HepG2 (cell line): Measurements from ENCODE around the gene PIGO. TPM values are rescaled to one million over a fixed set of nuclear protein-coding genes. Genes with fewer than 3 reads are reported as not detected.

Experiments
- ARHGAP35 ChIP-seq: sonication (generic); formaldehyde crosslinking; IDR thresholded peaks from 2 replicates; pipeline ENCODE4 v1.9.0; 2022; ENCODE audit warnings: mild to moderate bottlenecking, inconsistent platforms, moderate library complexity, missing genetic modification reagents, borderline replicate concordance
- HMGXB3 ChIP-seq: sonication (generic); formaldehyde crosslinking; IDR thresholded peaks from 2 replicates; pipeline ENCODE4 v1.4.0; 2020; ENCODE audit warnings: missing genetic modification reagents, borderline replicate concordance
- HOMEZ ChIP-seq: IDR thresholded peaks from 2 replicates; pipeline ENCODE4 v1.6.1; 2016; ENCODE audit warnings: low read depth
- KLF9 ChIP-seq: IDR thresholded peaks from 2 replicates; pipeline ENCODE4 v1.6.1; 2016; ENCODE audit warnings: low read depth
- MTA1 ChIP-seq: sonication (generic); formaldehyde crosslinking; IDR thresholded peaks from 2 replicates; pipeline ENCODE4 v1.4.0; 2020; ENCODE audit warnings: missing genetic modification reagents, mild to moderate bottlenecking, borderline replicate concordance
- MZF1 ChIP-seq: sonication (generic); formaldehyde crosslinking; IDR thresholded peaks from 2 replicates; pipeline ENCODE4 v1.8.1; 2023; ENCODE audit warnings: mild to moderate bottlenecking, missing genetic modification reagents, borderline replicate concordance
- NCOA2 ChIP-seq: sonication (generic); formaldehyde crosslinking; IDR thresholded peaks from 2 replicates; pipeline ENCODE4 v1.8.0; 2022; ENCODE audit warnings: inconsistent platforms
- PAF1 ChIP-seq: IDR thresholded peaks from 2 replicates; pipeline ENCODE4 v1.6.1; 2016; ENCODE audit warnings: missing genetic modification reagents, missing compliant biosample characterization
- TARDBP ChIP-seq: sonication (generic); formaldehyde crosslinking; IDR thresholded peaks from 2 replicates; pipeline ENCODE4 v1.8.0; 2022; ENCODE audit warnings: mild to moderate bottlenecking, missing genetic modification reagents
- TFDP1 ChIP-seq: IDR thresholded peaks from 2 replicates; pipeline ENCODE4 v1.6.1; 2016; ENCODE audit warnings: missing compliant biosample characterization, missing genetic modification reagents, borderline replicate concordance
- TFE3 ChIP-seq: IDR thresholded peaks from 2 replicates; pipeline ENCODE4 v1.6.1; 2016
- XRCC5 ChIP-seq: fragments of 200-400 bp; formaldehyde crosslinking; optimal IDR thresholded peaks from 2 replicates; pipeline ENCODE3; 2017; ENCODE audit warnings: mild to moderate bottlenecking, low read length
- ZNF263 ChIP-seq: sonication (generic); formaldehyde crosslinking; IDR thresholded peaks from 2 replicates; pipeline ENCODE4 v1.4.0; 2020; ENCODE audit warnings: missing genetic modification reagents
- ZNF441 ChIP-seq: sonication (generic); formaldehyde crosslinking; IDR thresholded peaks from 2 replicates; pipeline ENCODE4 v1.7.0; 2021; ENCODE audit warnings: missing genetic modification reagents, borderline replicate concordance
- ZNF501 ChIP-seq: sonication (generic); formaldehyde crosslinking; IDR thresholded peaks from 2 replicates; pipeline ENCODE4 v1.5.1; 2020; ENCODE audit warnings: mild to moderate bottlenecking, moderate library complexity, missing genetic modification reagents
- ZNF619 ChIP-seq: sonication (generic); formaldehyde crosslinking; IDR thresholded peaks from 2 replicates; pipeline ENCODE4 v1.4.0; 2020; ENCODE audit warnings: mild to moderate bottlenecking, missing genetic modification reagents
- ZNF784 ChIP-seq: sonication (generic); formaldehyde crosslinking; IDR thresholded peaks from 2 replicates; pipeline ENCODE4 v1.5.1; 2020; ENCODE audit warnings: missing genetic modification reagents, mild to moderate bottlenecking, borderline replicate concordance
- ZNF878 ChIP-seq: sonication (generic); formaldehyde crosslinking; IDR thresholded peaks from 2 replicates; pipeline ENCODE4 v1.8.1; 2023; ENCODE audit warnings: mild to moderate bottlenecking, missing genetic modification reagents, moderate library complexity
- polyA plus RNA-seq, 8 experiments: library from polyadenylated mRNA; depleted of rRNA in 3 of 8; stranded (reverse) in 7 of 8; unstranded in 1 of 8; fragments of >200 nt; fragmentation: Illumina TruSeq in 4 of 8; extraction: Trizol in 4 of 8; gene quantifications; 2 replicates each; pipeline versions ENCODE4 v1.2.1 to v1.2.3, GENCODE V29; 2011 to 2016; ENCODE audit warnings: low read depth in 4 of 8, missing spikeins in 1 of 8, mixed read lengths in 1 of 8; ENCODE audit not compliant: insufficient read depth in 1 of 8
- total RNA-seq, 5 experiments: library from RNA; depleted of rRNA; stranded (reverse); fragments of >200 nt; fragmentation: Illumina TruSeq; extraction: Trizol; gene quantifications; 2 replicates each; pipeline ENCODE4 v1.2.3, GENCODE V29; 2016; ENCODE audit warnings: low read depth in 1 of 5

Gene PIGO
- total and polyA plus RNA-seq, 2 of the 13 experiments (the other 11 are each of a cell fraction or from before 2014, with no cell fraction given), result 20.5 to 26.2 TPM

- TF ChIP-seq KLF9 (CRISPR knock-in tag) (no peak), HOMEZ (CRISPR knock-in tag) (0 out of 2 replicates have a peak, but pooled peaks have one; percentile 35), ZNF878 (no peak; the same call in 1 of the 2 replicates), TFE3 (CRISPR knock-in tag) (peak; percentile 19; the same call in 1 of the 2 replicates), PAF1 (CRISPR knock-in tag) (no peak), NCOA2 (peak; percentile 66), ZNF501 (peak; percentile 65), ZNF784 (peak; percentile 78), ZNF619 (CRISPR knock-in tag) (no peak), MZF1 (no peak), ARHGAP35 (CRISPR knock-in tag) (0 out of 2 replicates have a peak, but pooled peaks have one; percentile 17), ZNF263 (CRISPR knock-in tag) (peak; percentile 66; the same call in 1 of the 2 replicates), HMGXB3 (CRISPR knock-in tag) (peak; percentile 77; the same call in 1 of the 2 replicates), XRCC5 (peak; percentile 95), TFDP1 (peak; percentile 90), MTA1 (CRISPR knock-in tag) (no peak), ZNF441 (CRISPR knock-in tag) (peak; percentile 43; the same call in 1 of the 2 replicates), TARDBP (CRISPR knock-in tag) (peak; percentile 88)
Observed at GRCh38 chr9:35102769-35103659, 6.6 kb upstream of the PIGO start, which contains the start of gene STOML2 (continued).
